Measurements from ENCODE around the gene LRRC8D. TPM values are rescaled to one million over a fixed set of nuclear protein-coding genes. Genes with fewer than 3 reads are reported as not detected.

Gene LRRC8D
- total RNA-seq, 1 experiment from 2014 or later = 39.4 TPM

- H3K27ac Mint-ChIP-seq (ENCODE audit: unreplicated experiment) = no peak overlapping the region
- no peak for TF ChIP-seq CTCF (IDR thresholded peaks at IDR 0.05; ENCODE audit: insufficient read depth in 1 of 2, low read depth in 1 of 2, low read length in 1 of 2, severe bottlenecking in 1 of 2, unreplicated experiment in 1 of 2)
- H3K9me3 Mint-ChIP-seq (ENCODE audit: unreplicated experiment) = no peaks in the 10 kb centered on the region
- ChIA-PET POLR2A (no interaction called here), CTCF (no interaction called here)
- peaks cover 30% of the 10 kb centered on the region for H3K4me1 Mint-ChIP-seq (ENCODE audit: low read depth, unreplicated experiment)
- Histone ChIP-seq H3K4me1 (peaks cover 46% of the 10 kb centered on the region), H3K27me3 (replicated peaks; ENCODE audit: control insufficient read depth, insufficient read depth, low read length) (no peaks in the 10 kb centered on the region), H3K9me3 (no peaks in the 10 kb centered on the region), H3K36me3 (ENCODE audit: control insufficient read depth, insufficient read depth, low read length) (no peaks in the 10 kb centered on the region), H3K4me3 (ENCODE audit: low read depth, low read length) (no peak overlapping the region)
- no peak for DNase-seq
- no TSS peak for BruUV-seq (replicated peaks)
- H3K4me3 Mint-ChIP-seq (ENCODE audit: unreplicated experiment) = no peak overlapping the region
- intact Hi-C loops (cut with micrococcal nuclease; ENCODE audit: unreplicated experiment) = no loop called here
- no peaks in the 10 kb centered on the region for H3K27me3 Mint-ChIP-seq (ENCODE audit: insufficient read depth, unreplicated experiment)
- H3K36me3 Mint-ChIP-seq (ENCODE audit: insufficient read depth, unreplicated experiment) = no peaks in the 10 kb centered on the region
Observed at GRCh38 chr1:89810880-89811279, 10.0 kb upstream of the LRRC8D start.

- ChIA-PET POLR2A (no interaction called here), CTCF (no interaction called here)
- DNase-seq = no peak
- Histone ChIP-seq H3K9me3 (no peaks in the 10 kb centered on the region), H3K36me3 (ENCODE audit: control insufficient read depth, insufficient read depth, low read length) (no peaks in the 10 kb centered on the region), H3K27me3 (replicated peaks; ENCODE audit: control insufficient read depth, insufficient read depth, low read length) (no peaks in the 10 kb centered on the region), H3K4me3 (ENCODE audit: low read depth, low read length) (no peak overlapping the region), H3K4me1 (peaks cover 35% of the 10 kb centered on the region)
- intact Hi-C loops (cut with micrococcal nuclease; ENCODE audit: unreplicated experiment) = no loop called here
- no peak overlapping the region for H3K4me3 Mint-ChIP-seq (ENCODE audit: unreplicated experiment)
- H3K27me3 Mint-ChIP-seq (ENCODE audit: insufficient read depth, unreplicated experiment) = no peaks in the 10 kb centered on the region
- H3K9me3 Mint-ChIP-seq (ENCODE audit: unreplicated experiment) = no peaks in the 10 kb centered on the region
- no peak for TF ChIP-seq CTCF (IDR thresholded peaks at IDR 0.05; ENCODE audit: insufficient read depth in 1 of 2, low read depth in 1 of 2, low read length in 1 of 2, severe bottlenecking in 1 of 2, unreplicated experiment in 1 of 2)
- H3K4me1 Mint-ChIP-seq (ENCODE audit: low read depth, unreplicated experiment) = peaks cover 30% of the 10 kb centered on the region
- H3K27ac Mint-ChIP-seq (ENCODE audit: unreplicated experiment) = no peak overlapping the region
- no TSS peak for BruUV-seq (replicated peaks)
- H3K36me3 Mint-ChIP-seq (ENCODE audit: insufficient read depth, unreplicated experiment) = no peaks in the 10 kb centered on the region
Observed at GRCh38 chr1:89812992-89813391, 7.8 kb upstream of the LRRC8D start.

GRCh38 chr1:89815040-89815439 lies 5.8 kb upstream of the LRRC8D start:
- Mint-ChIP-seq H3K4me1 (ENCODE audit: low read depth, unreplicated experiment) (peaks cover 24% of the 10 kb centered on the region), H3K36me3 (ENCODE audit: insufficient read depth, unreplicated experiment) (no peaks in the 10 kb centered on the region), H3K4me3 (ENCODE audit: unreplicated experiment) (no peak overlapping the region), H3K9me3 (ENCODE audit: unreplicated experiment) (no peaks in the 10 kb centered on the region), H3K27ac (ENCODE audit: unreplicated experiment) (no peak overlapping the region), H3K27me3 (ENCODE audit: insufficient read depth, unreplicated experiment) (no peaks in the 10 kb centered on the region)
- CTCF ChIA-PET = no interaction called here
- no peak for DNase-seq
- peaks cover 15% of the 10 kb centered on the region for H3K4me1 ChIP-seq
- no TSS peak for BruUV-seq (replicated peaks)
- no peaks in the 10 kb centered on the region for H3K27me3 ChIP-seq (replicated peaks; ENCODE audit: control insufficient read depth, insufficient read depth, low read length)
- no peak for TF ChIP-seq CTCF (IDR thresholded peaks at IDR 0.05; ENCODE audit: insufficient read depth in 1 of 2, low read depth in 1 of 2, low read length in 1 of 2, severe bottlenecking in 1 of 2, unreplicated experiment in 1 of 2)
- H3K36me3 ChIP-seq (ENCODE audit: control insufficient read depth, insufficient read depth, low read length) = no peaks in the 10 kb centered on the region
- H3K4me3 ChIP-seq (ENCODE audit: low read depth, low read length) = no peak overlapping the region
- intact Hi-C loops (cut with micrococcal nuclease; ENCODE audit: unreplicated experiment) = no loop called here
- POLR2A ChIA-PET = no interaction called here
- H3K9me3 ChIP-seq = no peaks in the 10 kb centered on the region
